ENCODE measurements around the gene LCE3E.

- TF ChIP-seq CTCF (conservative IDR thresholded peaks at IDR 0.05 in 1 of 2, IDR thresholded peaks at IDR 0.05 in 1 of 2; ENCODE audit: low read depth in 1 of 2, low read length in 2 of 2) (peak; percentile 46 to 71), EZH2 (IDR thresholded peaks at IDR 0.05; ENCODE audit: low read length, missing control alignments) (no peak)
Observed at GRCh38 chr1:152533327-152533938, 33.1 kb downstream of the LCE3E start.
